OCI-LY7 (cell line): ENCODE measurements around the gene BCL2L11. TPM values are rescaled to one million over a fixed set of nuclear protein-coding genes. Genes with fewer than 3 reads are reported as not detected.

Source experiments
- BruUV-seq: library from RNA; stranded (reverse); fragments of 400-500 nt; replicated peaks from 2 replicates; lab custom pipeline; 2021; lab: Mats Ljungman, UMichigan
- CTCF ChIA-PET: fragments of 300-600 bp; sonication (Branson Sonifier 250); formaldehyde crosslinking; loops from one replicate; lab custom pipeline; 2022; ENCODE audit warnings: antibody characterized with exemption; ENCODE audit not compliant: unreplicated experiment; lab: Charles Lee
- POLR2A ChIA-PET: fragments of 300-600 bp; sonication (Branson Sonifier 250); formaldehyde crosslinking; loops from one replicate; lab custom pipeline; 2022; ENCODE audit warnings: antibody characterized with exemption; lab: Charles Lee
- DNase-seq: peaks from one replicate; pipeline ENCODE4 v3.0.0-alpha.2; 2015; ENCODE audit warnings: low spot score
- H2AFZ ChIP-seq: fragments of 200-600 bp; sonication (generic), shearing (Covaris generic); 2 replicates; pipeline ENCODE4 v1.6.1; 2014; ENCODE audit warnings: mild to moderate bottlenecking, antibody characterized with exemption, low read length, moderate library complexity
- H3K27ac ChIP-seq: fragments of 200-600 bp; sonication (generic); 2 replicates; pipeline ENCODE4 v1.5.1; 2014; ENCODE audit warnings: mixed run types, low read depth, mild to moderate bottlenecking, moderate library complexity, low read length, inconsistent platforms; ENCODE audit not compliant: poor library complexity, severe bottlenecking
- H3K36me3 ChIP-seq: fragments of 200-600 bp; sonication (generic); 2 replicates; pipeline ENCODE4 v1.6.1; 2014; ENCODE audit warnings: mild to moderate bottlenecking, antibody characterized with exemption, low read length, moderate library complexity, mixed read lengths; ENCODE audit not compliant: insufficient read depth
- H3K4me1 ChIP-seq: fragments of 200-600 bp; sonication (generic); 2 replicates; pipeline ENCODE4 v1.5.1; 2014; ENCODE audit warnings: mild to moderate bottlenecking, low read length; ENCODE audit not compliant: insufficient read depth, poor library complexity, severe bottlenecking
- H3K4me2 ChIP-seq: fragments of 200-600 bp; sonication (generic); 2 replicates; pipeline ENCODE4 v1.6.1; 2014; ENCODE audit warnings: mild to moderate bottlenecking, low read length
- H3K4me3 ChIP-seq: fragments of 200-600 bp; sonication (generic); 2 replicates; pipeline ENCODE4 v1.5.1; 2014; ENCODE audit warnings: mild to moderate bottlenecking, low read depth, low read length; ENCODE audit not compliant: poor library complexity, severe bottlenecking
- H3K79me2 ChIP-seq: fragments of 200-600 bp; sonication (generic); 2 replicates; pipeline ENCODE4 v1.6.1; 2016; ENCODE audit warnings: low read depth, mild to moderate bottlenecking, low read length, moderate library complexity, mixed read lengths; ENCODE audit not compliant: insufficient read depth
- H3K9me2 ChIP-seq: fragments of 200-600 bp; sonication (generic); 2 replicates; pipeline ENCODE4 v1.6.1; 2016; ENCODE audit warnings: mild to moderate bottlenecking, low read length, mixed read lengths; ENCODE audit not compliant: insufficient read depth
- H3K9me3 ChIP-seq: fragments of 200-600 bp; sonication (generic); 2 replicates; pipeline ENCODE4 v1.6.1; 2014; ENCODE audit warnings: mild to moderate bottlenecking, mixed run types, low read length, mixed read lengths
- H4K20me1 ChIP-seq: fragments of 200-600 bp; sonication (generic); 2 replicates; pipeline ENCODE4 v1.6.1; 2014; ENCODE audit warnings: mild to moderate bottlenecking, antibody characterized with exemption, low read length, moderate library complexity, mixed read lengths; ENCODE audit not compliant: insufficient read depth
- CTCF ChIP-seq: fragments of 200-600 bp; sonication (generic); conservative IDR thresholded peaks from 2 replicates; pipeline ENCODE4 v1.5.1; 2014; ENCODE audit warnings: mild to moderate bottlenecking, antibody characterized with exemption, low read length, moderate library complexity, mixed read lengths
- EZH2phosphoT487 ChIP-seq: fragments of 200-600 bp; sonication (generic); IDR thresholded peaks from 2 replicates; pipeline ENCODE4 v1.6.1; 2018; ENCODE audit warnings: low read depth, borderline replicate concordance, mild to moderate bottlenecking, mixed run types, antibody characterized with exemption, low read length, moderate library complexity, mixed read lengths
- intact Hi-C: fragments of 100-400 bp; cut with micrococcal nuclease; formaldehyde crosslinking; loops from one replicate; pipeline ENCODE4 v1.10.0; 2022; ENCODE audit not compliant: unreplicated experiment
- total RNA-seq, 2 experiments: library from RNA; depleted of rRNA in 1 of 2; stranded (reverse); fragments of >200 nt in 1 of 2; shearing (Covaris generic) in 1 of 2; gene quantifications; 2 replicates each; pipeline ENCODE4 v1.2.3, GENCODE V29; 2014 to 2022

BCL2L11 gene
- total RNA-seq, 2 experiments from 2014 or later, result 16.0 to 20.3 TPM

DNA sequence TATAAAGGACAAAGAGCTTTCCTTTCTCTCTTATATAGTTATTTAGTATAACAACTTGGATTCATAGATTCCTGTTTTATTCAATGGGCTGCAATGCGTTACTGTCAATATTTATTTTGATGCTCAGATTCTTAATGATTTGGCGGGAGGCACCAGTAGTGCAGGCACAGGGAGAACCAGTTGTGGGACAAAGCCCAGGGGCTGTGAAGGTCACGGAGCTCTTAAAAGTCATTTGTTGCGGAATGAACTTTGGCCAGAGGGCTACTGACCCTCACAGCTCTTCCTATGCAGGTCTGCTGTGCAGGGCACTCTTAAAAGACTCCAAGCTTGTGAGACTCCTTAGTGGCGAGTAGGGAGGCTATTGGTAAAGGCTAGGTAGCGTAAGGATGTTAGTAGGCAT, 34.0 kb downstream of the BCL2L11 start:
- intact Hi-C loops, result no loop called here
- no peak for TF ChIP-seq CTCF
- TF ChIP-seq EZH2phosphoT487, result no peak
- Histone ChIP-seq H3K79me2 (peaks cover 41% of the 10 kb centered on the region; the same call in 1 of the 2 replicates), H3K36me3 (peaks cover 92% of the 10 kb centered on the region), H3K9me3 (no peaks in the 10 kb centered on the region), H3K27ac (no peak overlapping the region), H3K4me2 (no peak overlapping the region; the same call in 1 of the 2 replicates), H3K4me3 (no peak overlapping the region), H3K4me1 (peaks cover 50% of the 10 kb centered on the region), H3K9me2 (no peaks in the 10 kb centered on the region), H4K20me1 (peaks cover 35% of the 10 kb centered on the region; the same call in 1 of the 2 replicates), H2AFZ (no peak overlapping the region)
- no peak for DNase-seq
- ChIA-PET CTCF (no interaction called here), POLR2A (no interaction called here)
- BruUV-seq, result no TSS peak

DNA sequence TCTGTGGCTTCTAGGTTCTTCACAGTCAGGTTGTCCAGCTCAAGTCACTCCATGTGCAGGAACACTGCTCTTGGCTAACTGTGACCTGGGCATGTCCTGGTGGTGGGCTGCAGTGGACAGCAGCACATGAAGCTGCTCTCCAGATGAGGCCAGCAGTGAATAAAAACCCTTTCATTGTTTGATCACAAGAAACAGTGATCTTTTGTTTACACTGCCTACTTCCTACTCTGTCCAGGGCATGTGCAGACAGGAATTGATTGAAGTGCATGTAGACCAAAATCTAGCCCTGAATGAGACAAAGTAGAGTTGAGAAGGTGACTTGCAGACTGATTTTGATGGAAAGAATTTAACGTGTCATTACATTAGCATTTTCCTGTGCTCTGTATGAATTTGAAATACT, 34.9 kb downstream of the BCL2L11 start:
- TF ChIP-seq EZH2phosphoT487 (no peak), CTCF (no peak)
- no peak overlapping the region for H3K4me3 ChIP-seq
- BruUV-seq, result no TSS peak
- H3K9me2 ChIP-seq, result no peaks in the 10 kb centered on the region
- H3K36me3 ChIP-seq, result peaks cover 92% of the 10 kb centered on the region
- no peak overlapping the region for H2AFZ ChIP-seq
- H3K4me2 ChIP-seq, result peak overlapping the region; percentile 73; the same call in 1 of the 2 replicates
- DNase-seq, result no peak
- peak overlapping the region; percentile 89 for H3K27ac ChIP-seq
- POLR2A ChIA-PET, result interaction anchor here (1.2 to 3.6 kb wide), 3 partner anchors 22 to 35 kb away, joined by 3 to 15 read pairs (median 12); partner anchors contain the start of gene BCL2L11
- intact Hi-C loops, result no loop called here
- CTCF ChIA-PET, result no interaction called here
- peaks cover 42% of the 10 kb centered on the region; the same call in 1 of the 2 replicates for H4K20me1 ChIP-seq
- H3K9me3 ChIP-seq, result no peaks in the 10 kb centered on the region
- H3K79me2 ChIP-seq, result peaks cover 42% of the 10 kb centered on the region; the same call in 1 of the 2 replicates
- H3K4me1 ChIP-seq, result peaks cover 50% of the 10 kb centered on the region

- H3K4me1 ChIP-seq, result peaks cover 50% of the 10 kb centered on the region
- peak overlapping the region; percentile 89 for H3K27ac ChIP-seq
- DNase-seq, result no peak
These were observed 35.8 kb downstream of the BCL2L11 start for GRCh38 chr2:111156529-111156928.

More at GRCh38 chr2:111156529-111156928, 35.8 kb downstream of the BCL2L11 start:
- Histone ChIP-seq H4K20me1 (peaks cover 43% of the 10 kb centered on the region; the same call in 1 of the 2 replicates), H3K79me2 (peaks cover 44% of the 10 kb centered on the region; the same call in 1 of the 2 replicates), H3K36me3 (peaks cover 92% of the 10 kb centered on the region), H3K4me3 (peak overlapping the region; percentile 6), H3K9me2 (no peaks in the 10 kb centered on the region), H2AFZ (no peak overlapping the region), H3K4me2 (peak overlapping the region; percentile 73), H3K9me3 (no peaks in the 10 kb centered on the region)
- no peak for TF ChIP-seq CTCF
- TF ChIP-seq EZH2phosphoT487, result no peak
- BruUV-seq, result no TSS peak
- ChIA-PET CTCF (no interaction called here), POLR2A (interaction anchor here (0.7 to 3.6 kb wide), 5 partner anchors 9 to 36 kb away, joined by 3 to 15 read pairs (median 7); partner anchors contain the start of gene BCL2L11)
- intact Hi-C loops, result no loop called here
